AG10803 (cell line): ENCODE results near the gene SPARC.

Experiments used
- DNase-seq: peaks from one replicate; pipeline ENCODE4 v3.0.0; 2010; ENCODE audit warnings: low read depth
- H3K4me3 ChIP-seq: 2 replicates; pipeline ENCODE4 v1.5.1; 2011; ENCODE audit warnings: mild to moderate bottlenecking, low read length, control low read depth
- TF ChIP-seq, protein P1 (sequence below): conservative IDR thresholded peaks from 2 replicates; pipeline ENCODE4 v1.5.1; 2011; ENCODE audit warnings: mild to moderate bottlenecking, low read length, control low read depth, inconsistent platforms

Gene SPARC

DNA sequence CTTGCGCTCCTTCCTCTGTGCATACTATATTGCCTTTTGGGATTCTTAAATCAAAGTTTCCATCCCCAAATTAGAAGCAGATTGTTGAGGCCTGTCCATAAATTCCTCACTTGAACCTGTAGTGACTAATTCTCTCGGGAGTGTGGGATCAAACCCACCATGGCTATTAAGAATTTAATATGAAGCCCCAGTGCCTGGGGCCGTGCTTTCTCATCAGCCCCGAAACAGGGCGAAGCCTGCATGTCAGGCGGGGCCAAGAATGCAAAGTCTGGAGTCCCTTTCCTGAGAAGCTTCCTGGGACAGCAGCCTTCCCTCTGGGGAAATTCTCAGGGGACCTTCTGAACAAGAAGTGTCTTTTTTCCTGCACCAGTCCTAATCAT lies 66.3 kb downstream of the SPARC start:
- no peak overlapping the region for H3K4me3 ChIP-seq
- DNase-seq, result no peak
- TF ChIP-seq, protein P1, sequence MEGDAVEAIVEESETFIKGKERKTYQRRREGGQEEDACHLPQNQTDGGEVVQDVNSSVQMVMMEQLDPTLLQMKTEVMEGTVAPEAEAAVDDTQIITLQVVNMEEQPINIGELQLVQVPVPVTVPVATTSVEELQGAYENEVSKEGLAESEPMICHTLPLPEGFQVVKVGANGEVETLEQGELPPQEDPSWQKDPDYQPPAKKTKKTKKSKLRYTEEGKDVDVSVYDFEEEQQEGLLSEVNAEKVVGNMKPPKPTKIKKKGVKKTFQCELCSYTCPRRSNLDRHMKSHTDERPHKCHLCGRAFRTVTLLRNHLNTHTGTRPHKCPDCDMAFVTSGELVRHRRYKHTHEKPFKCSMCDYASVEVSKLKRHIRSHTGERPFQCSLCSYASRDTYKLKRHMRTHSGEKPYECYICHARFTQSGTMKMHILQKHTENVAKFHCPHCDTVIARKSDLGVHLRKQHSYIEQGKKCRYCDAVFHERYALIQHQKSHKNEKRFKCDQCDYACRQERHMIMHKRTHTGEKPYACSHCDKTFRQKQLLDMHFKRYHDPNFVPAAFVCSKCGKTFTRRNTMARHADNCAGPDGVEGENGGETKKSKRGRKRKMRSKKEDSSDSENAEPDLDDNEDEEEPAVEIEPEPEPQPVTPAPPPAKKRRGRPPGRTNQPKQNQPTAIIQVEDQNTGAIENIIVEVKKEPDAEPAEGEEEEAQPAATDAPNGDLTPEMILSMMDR, result no peak

DNA sequence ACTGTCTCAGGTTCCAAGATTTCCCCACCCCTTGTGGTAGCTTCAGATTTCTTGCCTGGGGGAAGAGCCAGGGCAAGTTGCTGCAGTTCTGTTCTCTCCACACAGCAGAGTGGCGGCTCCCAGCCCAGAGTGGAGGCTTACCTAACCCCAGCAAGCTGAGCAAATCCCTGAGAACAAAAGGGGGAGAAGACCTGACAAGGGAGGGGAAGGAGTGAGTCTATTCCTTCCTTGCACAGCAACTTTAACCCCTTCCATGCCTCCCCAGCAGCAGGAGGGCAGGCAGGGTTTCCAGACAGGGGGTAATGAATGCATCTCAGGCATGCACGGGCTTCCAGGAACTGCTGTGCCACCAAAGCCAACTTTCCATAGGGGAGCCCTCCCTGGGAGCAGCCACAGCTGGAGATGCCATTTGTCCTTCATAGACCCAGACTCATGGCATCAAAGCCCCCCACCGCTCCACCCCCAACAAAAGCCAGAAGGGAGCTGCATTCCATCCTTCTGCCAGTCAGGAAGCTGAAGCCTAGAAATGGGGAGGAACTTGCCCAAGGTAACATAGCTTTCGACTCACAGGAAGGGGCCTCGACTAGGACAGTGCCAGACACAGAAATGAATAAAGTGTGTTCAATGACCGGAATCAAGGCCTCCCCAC lies 66.8 kb downstream of the SPARC start:
- TF ChIP-seq, protein P1, result no peak
- H3K4me3 ChIP-seq, result no peak overlapping the region
- DNase-seq, result no peak

DNA sequence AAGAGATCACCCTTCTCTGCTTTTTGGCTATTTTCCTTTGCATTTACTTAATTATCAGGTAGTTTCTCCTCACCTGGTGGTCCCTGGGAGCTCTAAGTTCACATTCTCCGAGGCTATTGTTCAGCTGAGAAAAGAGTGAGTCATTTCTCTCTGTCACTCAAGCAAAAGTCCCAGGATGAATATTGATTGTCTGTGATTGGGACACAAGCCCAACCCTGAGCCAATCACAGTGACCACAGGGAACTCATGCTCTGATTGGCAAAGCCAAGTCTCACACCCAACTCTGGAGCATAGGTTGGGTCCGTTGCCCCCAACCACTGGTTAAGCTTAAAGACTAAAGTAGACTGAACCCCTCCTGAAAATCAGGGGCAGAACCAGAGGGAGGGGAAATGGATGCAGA lies 67.8 kb downstream of the SPARC start:
- H3K4me3 ChIP-seq, result no peak overlapping the region
- DNase-seq, result no peak
- TF ChIP-seq, protein P1, result no peak

DNA sequence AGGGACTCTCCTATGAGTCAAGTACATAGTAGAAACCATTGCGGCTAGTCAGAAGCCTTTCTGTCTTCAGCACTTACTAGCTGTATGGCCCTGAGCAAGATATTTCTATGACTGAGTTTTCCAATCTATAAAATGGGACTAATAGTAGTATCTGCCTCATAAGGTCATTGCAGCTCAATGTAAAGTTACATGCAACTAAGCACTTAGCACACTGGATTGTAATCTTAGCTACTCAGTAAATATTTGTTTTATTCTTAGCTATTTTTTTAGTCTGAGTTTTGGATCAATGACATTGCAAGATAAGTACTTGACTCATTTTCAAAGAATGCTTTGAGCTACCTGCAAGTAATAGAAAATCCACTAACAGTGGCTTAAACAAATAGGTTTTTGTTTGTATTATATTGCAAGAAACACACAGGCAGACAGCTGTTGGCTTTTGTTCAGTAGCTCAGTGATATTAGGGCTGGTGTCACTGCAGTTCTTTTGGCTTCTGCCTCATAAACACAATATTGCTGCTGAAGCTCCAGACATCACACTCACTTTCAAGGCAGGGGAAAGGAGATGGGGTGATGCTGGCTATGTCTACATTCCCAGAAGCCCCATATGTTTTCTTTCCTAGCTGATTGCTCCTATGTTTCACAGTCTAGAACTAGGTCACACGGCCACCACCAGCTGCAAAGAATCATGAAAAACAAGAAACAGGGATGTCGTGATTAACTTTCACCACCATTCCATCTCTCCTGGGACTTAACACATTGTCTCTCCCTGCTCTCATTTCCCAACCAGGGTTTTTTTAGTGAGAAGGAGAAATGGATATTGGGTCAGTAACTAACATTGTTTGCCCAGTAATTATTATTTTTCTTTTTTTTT lies 68.6 kb downstream of the SPARC start:
- H3K4me3 ChIP-seq, result no peak overlapping the region
- TF ChIP-seq, protein P1, result no peak
- no peak for DNase-seq

DNA sequence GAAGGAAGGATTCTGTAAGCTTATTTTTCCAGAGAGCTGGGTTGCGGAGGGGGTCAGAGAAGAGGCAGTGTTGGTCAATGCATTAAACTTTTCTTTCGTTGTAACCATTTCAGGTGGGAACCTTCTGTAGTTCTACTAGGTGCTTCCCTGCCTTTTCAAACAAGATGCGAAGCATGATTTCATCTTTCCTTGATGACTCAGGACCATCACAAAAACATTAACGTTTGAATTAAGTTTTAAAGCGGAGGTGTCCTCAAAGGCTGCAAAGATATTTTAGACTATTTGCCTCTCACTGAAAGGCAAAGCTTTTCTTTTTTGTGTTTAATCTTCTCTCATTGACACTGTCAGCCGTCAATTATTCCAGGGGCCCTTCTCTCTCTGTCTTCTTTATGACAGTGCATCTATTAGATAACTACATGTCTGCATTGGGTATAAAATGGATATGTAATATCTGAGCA lies 69.3 kb downstream of the SPARC start:
- no peak overlapping the region for H3K4me3 ChIP-seq
- no peak for DNase-seq
- TF ChIP-seq, protein P1, result no peak

DNA sequence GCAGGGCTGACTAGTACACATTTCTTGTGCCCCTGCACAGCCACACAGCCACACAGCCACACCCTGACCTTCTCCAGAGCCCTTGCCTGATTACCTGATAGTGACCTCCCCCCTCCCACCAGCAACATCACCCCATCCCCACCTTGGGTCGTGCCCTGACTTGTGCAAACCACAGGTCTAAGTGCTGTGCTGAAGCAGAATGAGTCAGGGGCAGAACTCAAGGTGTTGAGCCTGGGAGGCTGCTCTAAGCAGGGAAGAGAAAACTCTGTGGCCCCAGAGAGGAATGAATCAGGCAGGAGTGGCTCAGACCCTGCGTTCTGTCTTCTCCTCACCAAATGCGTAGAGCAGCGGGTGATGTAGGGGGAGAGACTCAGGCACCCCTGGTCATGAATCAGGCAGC lies 71.3 kb downstream of the SPARC start:
- TF ChIP-seq, protein P1, result no peak

DNA sequence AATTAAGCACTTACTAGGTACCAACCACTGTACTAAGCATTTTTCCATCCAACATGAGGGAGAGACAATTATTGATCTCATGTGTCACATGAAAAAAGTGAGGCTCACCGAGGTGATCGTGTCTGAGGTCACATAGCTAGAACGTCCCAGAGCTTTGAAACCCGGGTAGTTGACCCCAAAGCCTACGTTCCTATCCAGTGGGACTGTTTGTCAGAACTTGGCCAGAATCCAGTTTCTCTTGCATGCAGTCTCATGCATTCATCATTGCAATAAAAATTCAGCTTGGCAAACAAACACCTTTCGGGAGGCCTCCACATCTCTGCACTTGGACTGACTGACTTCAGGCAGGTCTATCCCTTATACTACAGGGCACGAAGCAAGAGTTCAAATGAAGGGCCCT lies 72.2 kb downstream of the SPARC start:
- H3K4me3 ChIP-seq, result no peak overlapping the region
- TF ChIP-seq, protein P1, result no peak
- DNase-seq, result no peak

More for the DNA sequence above, 71.3 kb downstream of the SPARC start:
- no peak overlapping the region for H3K4me3 ChIP-seq
- DNase-seq, result no peak
